CD14-positive monocyte (primary cell): Measurements from ENCODE around the gene SNPH. TPM values are rescaled to one million over a fixed set of nuclear protein-coding genes. Genes with fewer than 3 reads are reported as not detected.

Source experiments
- DNase-seq, 3 donors: peaks; one replicate each; pipeline ENCODE4 v3.0.0-alpha.2; 2011 to 2022
- H2AFZ ChIP-seq: 2 replicates; pipeline ENCODE4 v1.6.0; 2012; ENCODE audit warnings: mild to moderate bottlenecking, low read depth, low read length, inconsistent platforms; ENCODE audit not compliant: insufficient read depth, poor library complexity, severe bottlenecking
- H3K27ac ChIP-seq, 2 donors: 1 replicate in 1 of 2; 2 replicates in 1 of 2; pipeline ENCODE4 v1.5.1; 2012 to 2013; ENCODE audit warnings: low read length in 2 of 2, control low read depth in 1 of 2, inconsistent platforms in 1 of 2, low read depth in 1 of 2, mild to moderate bottlenecking in 1 of 2
- H3K27me3 ChIP-seq, 2 donors: one replicate each; pipeline versions ENCODE4 v1.6.0 to v1.6.1; 2011 to 2013; ENCODE audit warnings: low read length in 2 of 2; ENCODE audit not compliant: control insufficient read depth in 2 of 2, insufficient read depth in 2 of 2
- H3K36me3 ChIP-seq, 2 donors: replicated peaks in 1 of 2; 1 replicate in 1 of 2; 2 replicates in 1 of 2; pipeline versions ENCODE4 v1.5.1 to v1.6.1; 2012 to 2013; ENCODE audit warnings: low read length in 2 of 2, control low read depth in 1 of 2, inconsistent platforms in 1 of 2, mild to moderate bottlenecking in 1 of 2; ENCODE audit not compliant: insufficient read depth in 2 of 2, control insufficient read depth in 1 of 2
- H3K4me1 ChIP-seq, 2 donors: 1 replicate in 1 of 2; 2 replicates in 1 of 2; pipeline versions ENCODE4 v1.5.1 to v1.6.1; 2012 to 2013; ENCODE audit warnings: low read length in 2 of 2, control low read depth in 1 of 2, inconsistent platforms in 1 of 2, mild to moderate bottlenecking in 1 of 2, moderate library complexity in 1 of 2; ENCODE audit not compliant: insufficient read depth in 2 of 2, control insufficient read depth in 1 of 2
- H3K4me2 ChIP-seq: replicated peaks from 2 replicates; pipeline ENCODE3; 2012; ENCODE audit warnings: low read length, moderate library complexity, mild to moderate bottlenecking; ENCODE audit not compliant: poor library complexity, severe bottlenecking; ENCODE audit errors: extremely low read depth
- H3K4me3 ChIP-seq, 3 experiments: fragments of 200-600 bp in 1 of 3; sonication (generic) in 1 of 3; replicated peaks in 1 of 3; 1 replicate in 2 of 3; 2 replicates in 1 of 3; pipeline ENCODE4 v1.5.1; 2011 to 2013; ENCODE audit warnings: low read length in 3 of 3, mild to moderate bottlenecking in 3 of 3, control low read depth in 2 of 3, low read depth in 2 of 3, inconsistent platforms in 1 of 3, moderate library complexity in 1 of 3
- H3K79me2 ChIP-seq: 2 replicates; pipeline ENCODE4 v1.6.0; 2012; ENCODE audit warnings: mild to moderate bottlenecking, control low read depth, inconsistent platforms, low read length, moderate library complexity; ENCODE audit not compliant: insufficient read depth
- H3K9ac ChIP-seq: 2 replicates; pipeline ENCODE4 v1.6.0; 2017; ENCODE audit warnings: low read length, mild to moderate bottlenecking; ENCODE audit not compliant: insufficient read depth, poor library complexity, severe bottlenecking
- H3K9me3 ChIP-seq, 2 donors: replicated peaks in 1 of 2; 1 replicate in 1 of 2; 2 replicates in 1 of 2; pipeline versions ENCODE4 v1.5.1 to v1.6.1; 2012 to 2013; ENCODE audit warnings: low read length in 2 of 2, control low read depth in 1 of 2; ENCODE audit not compliant: control insufficient read depth in 1 of 2, insufficient read depth in 1 of 2
- H4K20me1 ChIP-seq: 2 replicates; pipeline ENCODE4 v1.6.0; 2012; ENCODE audit warnings: mild to moderate bottlenecking, low read length, control low read depth, moderate library complexity; ENCODE audit not compliant: insufficient read depth
- H3K27ac Mint-ChIP-seq, 7 donors: one replicate each; pipeline ENCODE4 v1.8.0; 2020; ENCODE audit warnings: mild to moderate bottlenecking in 7 of 7, mixed read lengths in 7 of 7, moderate library complexity in 6 of 7, inconsistent platforms in 2 of 7
- H3K27me3 Mint-ChIP-seq, 3 donors: one replicate each; pipeline ENCODE4 v1.8.0; 2021 to 2022; ENCODE audit warnings: low read depth in 3 of 3, mild to moderate bottlenecking in 3 of 3, mixed read lengths in 3 of 3, moderate library complexity in 3 of 3, inconsistent platforms in 1 of 3
- H3K36me3 Mint-ChIP-seq, 2 donors: one replicate each; pipeline ENCODE4 v1.8.0; 2020; ENCODE audit warnings: mixed read lengths in 2 of 2, inconsistent platforms in 1 of 2, mild to moderate bottlenecking in 1 of 2
- H3K4me1 Mint-ChIP-seq: one replicate; pipeline ENCODE4 v1.8.0; 2020; ENCODE audit warnings: mild to moderate bottlenecking, mixed read lengths
- H3K4me3 Mint-ChIP-seq, 2 donors: one replicate each; pipeline ENCODE4 v1.8.0; 2020; ENCODE audit warnings: mild to moderate bottlenecking in 2 of 2, mixed read lengths in 2 of 2, moderate library complexity in 1 of 2
- H3K9me3 Mint-ChIP-seq, 7 donors: one replicate each; pipeline ENCODE4 v1.8.0; 2020 to 2022; ENCODE audit warnings: mixed read lengths in 7 of 7, mild to moderate bottlenecking in 6 of 7, moderate library complexity in 6 of 7, inconsistent platforms in 2 of 7
- CTCF ChIP-seq: fragments of 200-600 bp; IDR thresholded peaks from one replicate; pipeline ENCODE4 v1.8.0; 2022; ENCODE audit warnings: antibody characterized with exemption, mild to moderate bottlenecking
- WGBS: methylation state at CpG from one replicate; pipeline ENCODE4 v1.1.5; 2013; ENCODE audit warnings: missing lambda C conversion rate; ENCODE audit not compliant: insufficient coverage; 5-methylcytosine and 5-hydroxymethylcytosine counted together
- intact Hi-C, 2 donors: fragments of 100-400 bp; cut with micrococcal nuclease; formaldehyde crosslinking; loops; one replicate each; pipeline versions ENCODE4 v1.15.0 to v1.15.1; 2023
- polyA plus RNA-seq, 3 donors: library from polyadenylated mRNA; depleted of rRNA in 1 of 3; unstranded in 2 of 3; stranded (reverse) in 1 of 3; fragments of 300-500 nt in 2 of 3; fragments of >200 nt in 1 of 3; fragmentation: Illumina TruSeq in 2 of 3; gene quantifications; 1 replicate in 2 of 3; 2 replicates in 1 of 3; pipeline ENCODE4 v1.2.3, GENCODE V29; 2012 to 2021

SNPH gene
- polyA plus RNA-seq, 3 donors = 0.07 to 0.10 TPM; not detected in 1

- Histone ChIP-seq H3K27ac (no peak overlapping the region), H4K20me1 (no peaks in the 10 kb centered on the region), H3K9ac (no peak overlapping the region), H3K9me3 (no peaks in the 10 kb centered on the region), H3K4me2 (no peak overlapping the region), H3K4me1 (peaks cover 0 to 8% of the 10 kb centered on the region in 2 donors), H3K4me3 (no peak overlapping the region), H3K27me3 (no peaks in the 10 kb centered on the region), H2AFZ (no peak overlapping the region), H3K79me2 (no peaks in the 10 kb centered on the region), H3K36me3 (no peaks in the 10 kb centered on the region)
- 96% methylated on average over 13 of the region's 14 CpGs for WGBS
- peaks cover 0 to 4% (median 3%) of the 10 kb centered on the region in 3 donors for H3K27me3 Mint-ChIP-seq
- no peak overlapping the region for H3K4me3 Mint-ChIP-seq
- DNase-seq = no peak
- H3K9me3 Mint-ChIP-seq = no peaks in the 10 kb centered on the region
- H3K4me1 Mint-ChIP-seq = peaks cover 7% of the 10 kb centered on the region
- intact Hi-C loops = no loop called here
- peak overlapping the region in 1 of 7 donors; percentile 39 for H3K27ac Mint-ChIP-seq
- H3K36me3 Mint-ChIP-seq = no peaks in the 10 kb centered on the region
- no peak for TF ChIP-seq CTCF
Measured at GRCh38 chr20:1296922-1297321, 30.8 kb downstream of the SNPH start.

GRCh38 chr20:1297486-1297885 is 31.4 kb downstream of the SNPH start:
- Histone ChIP-seq H3K27ac (no peak overlapping the region), H3K4me1 (peaks cover 0 to 8% of the 10 kb centered on the region in 2 donors), H2AFZ (no peak overlapping the region), H3K9me3 (no peaks in the 10 kb centered on the region), H3K79me2 (no peaks in the 10 kb centered on the region), H3K4me3 (no peak overlapping the region), H3K9ac (no peak overlapping the region), H4K20me1 (no peaks in the 10 kb centered on the region), H3K36me3 (no peaks in the 10 kb centered on the region), H3K27me3 (no peaks in the 10 kb centered on the region), H3K4me2 (no peak overlapping the region)
- Mint-ChIP-seq H3K9me3 (no peaks in the 10 kb centered on the region), H3K27ac (no peak overlapping the region), H3K27me3 (peaks cover 0 to 4% (median 1%) of the 10 kb centered on the region in 3 donors), H3K4me1 (peaks cover 7% of the 10 kb centered on the region), H3K36me3 (no peaks in the 10 kb centered on the region), H3K4me3 (no peak overlapping the region)
- intact Hi-C loops = no loop called here
- no peak for TF ChIP-seq CTCF
- DNase-seq = no peak
- 100% methylated on average over 1 of the region's 2 CpGs for WGBS
